GM19025 (cell line): ENCODE data around the gene COBL.

Experiments used
- ATAC-seq: cut with Tn5 transposase; IDR thresholded peaks from one replicate; pipeline ENCODE4 v1.9.1; 2021; ENCODE audit warnings: mild to moderate bottlenecking, low read depth, moderate library complexity; ENCODE audit not compliant: unreplicated experiment

COBL gene

GRCh38 chr7:51308696-51309095, 7.9 kb downstream of the COBL start:
- ATAC-seq, result no peak

- ATAC-seq, result no peak
These were observed 8.3 kb downstream of the COBL start for GRCh38 chr7:51308265-51308664.

- no peak for ATAC-seq
These were observed 8.9 kb downstream of the COBL start for GRCh38 chr7:51307651-51308210.

- no peak for ATAC-seq
These were observed 9.8 kb downstream of the COBL start for GRCh38 chr7:51306761-51307160.

- ATAC-seq, result no peak
These were observed 11.9 kb downstream of the COBL start for GRCh38 chr7:51304729-51305128.

GRCh38 chr7:51303142-51303525, 13.5 kb downstream of the COBL start:
- ATAC-seq, result no peak

- no peak for ATAC-seq
These were observed 14.8 kb downstream of the COBL start for GRCh38 chr7:51301806-51302205.

GRCh38 chr7:51300762-51301674, 15.6 kb downstream of the COBL start:
- ATAC-seq, result no peak

GRCh38 chr7:51299391-51300133, 17.0 kb downstream of the COBL start:
- ATAC-seq, result no peak

GRCh38 chr7:51298912-51299311, 17.7 kb downstream of the COBL start:
- ATAC-seq, result no peak

GRCh38 chr7:51297986-51298385, 18.6 kb downstream of the COBL start:
- ATAC-seq, result no peak

- ATAC-seq, result no peak
These were observed 21.0 kb downstream of the COBL start for GRCh38 chr7:51295440-51296245.

- no peak for ATAC-seq
These were observed 24.0 kb downstream of the COBL start for GRCh38 chr7:51292596-51292995.

GRCh38 chr7:51290702-51291540, 25.7 kb downstream of the COBL start:
- ATAC-seq, result no peak

- ATAC-seq, result no peak
These were observed 26.3 kb downstream of the COBL start for GRCh38 chr7:51290304-51290637.

GRCh38 chr7:51289623-51290303, 26.8 kb downstream of the COBL start:
- no peak for ATAC-seq

- no peak for ATAC-seq
These were observed 27.6 kb downstream of the COBL start for GRCh38 chr7:51288896-51289622.

GRCh38 chr7:51286401-51286800, 30.2 kb downstream of the COBL start:
- ATAC-seq, result no peak

GRCh38 chr7:51280156-51280555, 36.5 kb downstream of the COBL start:
- no peak for ATAC-seq
